MV-4-11 (cell line): ENCODE results near the gene SIDT2.

ENCODE experiments used
- DNase-seq: peaks from one replicate; lab custom pipeline; 2025; lab: John Stamatoyannopoulos, UW

The SIDT2 gene

DNA sequence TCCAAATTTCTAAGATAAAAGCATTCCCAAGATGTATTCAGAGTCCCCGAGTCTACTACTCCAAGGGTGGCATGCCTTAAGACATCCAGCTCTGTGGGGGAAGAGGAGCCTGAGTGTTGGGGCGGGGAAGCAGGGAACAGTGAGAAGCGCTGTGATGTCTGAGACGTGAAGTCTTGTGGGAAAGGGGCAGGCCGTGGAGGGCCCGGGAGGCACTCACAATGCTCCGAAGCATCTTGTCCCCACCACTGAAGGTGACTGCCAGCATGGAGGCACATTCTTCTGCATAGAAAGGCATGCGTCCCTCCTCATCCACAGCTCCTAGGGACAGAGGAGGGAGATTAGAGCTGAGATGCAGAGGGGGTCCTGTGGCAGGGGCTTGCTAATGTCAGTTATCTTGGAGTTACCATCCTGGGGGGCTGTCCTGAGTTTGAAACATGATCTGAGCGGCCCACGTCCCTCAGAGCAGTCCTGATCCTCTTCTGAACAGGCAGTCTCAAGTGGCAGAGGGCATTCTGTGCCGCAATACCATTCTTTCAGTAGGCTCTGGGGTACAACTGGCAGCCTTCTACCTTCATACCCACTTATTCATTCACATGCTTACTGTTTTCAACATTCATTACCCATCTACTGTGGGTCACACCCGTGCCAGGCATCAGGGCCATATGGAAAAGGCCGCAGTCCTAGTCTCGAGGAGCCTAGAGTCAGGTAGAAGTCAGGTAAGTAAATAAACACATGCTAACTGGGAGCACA, 44.6 kb downstream of the SIDT2 start:
- DNase-seq, result no peak

DNA sequence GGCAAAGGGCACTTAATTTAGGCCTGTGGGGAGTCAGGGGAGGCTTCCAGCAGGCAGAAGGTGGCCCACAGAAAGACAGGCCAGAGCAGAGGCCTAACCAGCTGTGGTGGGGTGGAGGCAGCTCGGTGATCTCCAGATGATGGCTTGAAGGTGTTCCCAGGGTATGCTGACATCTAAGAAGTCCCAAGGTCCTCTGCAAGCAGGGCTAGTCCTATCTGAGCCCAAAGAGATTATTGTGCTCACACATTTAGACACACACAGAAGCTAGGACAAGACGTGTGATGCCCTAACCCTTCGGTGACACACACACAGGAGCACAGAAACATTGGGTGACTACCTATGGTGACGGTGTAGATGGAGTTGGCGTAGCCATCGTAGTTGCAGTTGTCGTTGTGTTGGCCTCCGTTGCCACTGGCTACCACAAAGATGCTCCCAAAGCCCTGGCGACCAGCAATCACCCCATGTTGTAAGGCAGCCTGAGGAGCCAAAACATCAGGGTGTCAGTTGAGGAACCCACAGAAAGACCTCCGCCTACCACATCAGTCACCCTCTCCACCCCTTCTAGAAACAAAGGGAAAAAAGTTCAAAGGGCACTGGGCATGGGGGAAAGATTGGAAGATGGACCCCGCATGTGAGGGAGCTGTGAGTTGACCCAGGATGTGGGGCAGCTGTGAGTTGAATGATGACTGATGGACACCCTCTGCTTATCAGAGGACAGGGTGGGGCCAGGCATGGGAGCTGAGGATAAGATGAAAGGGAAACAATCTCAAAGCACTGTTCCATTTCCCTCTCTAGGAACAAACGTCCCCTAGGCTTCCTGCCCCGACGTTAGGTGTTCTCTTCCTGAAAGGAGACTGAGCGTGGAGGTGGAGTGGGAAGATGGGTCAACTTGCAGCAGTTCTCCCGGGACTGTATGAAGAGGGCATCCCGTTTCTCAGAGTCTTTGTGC, 45.5 kb downstream of the SIDT2 start:
- DNase-seq, result no peak

DNA sequence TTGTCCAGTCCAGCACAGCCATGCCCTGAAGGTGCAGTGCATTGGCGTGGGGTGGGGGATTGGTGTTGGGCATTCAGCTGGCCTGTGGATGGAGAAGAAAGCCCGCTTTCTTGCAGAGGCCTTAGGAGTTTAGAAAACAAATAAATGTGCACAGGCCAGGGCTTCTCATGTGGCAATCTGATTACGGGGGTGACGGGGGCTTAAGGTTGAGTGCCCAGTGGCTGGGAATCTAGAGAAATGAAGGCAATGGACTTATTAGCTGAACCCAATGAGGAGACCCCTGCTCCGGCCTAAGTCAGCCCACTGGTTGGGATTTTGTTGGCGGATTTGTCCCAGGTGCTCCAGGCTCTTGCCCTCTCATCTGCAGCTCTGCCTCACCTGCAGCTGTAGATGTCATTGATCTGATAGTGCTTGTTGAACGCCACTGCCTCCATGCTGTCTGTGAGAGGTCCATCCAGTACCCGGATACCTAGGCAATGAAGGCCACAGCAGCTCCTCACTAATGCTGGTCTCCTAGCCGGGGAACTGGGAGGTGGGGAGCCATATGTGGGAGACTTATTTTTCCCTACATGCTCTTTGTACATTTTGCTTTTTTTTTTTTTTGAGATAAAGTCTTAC, 47.1 kb downstream of the SIDT2 start:
- DNase-seq, result no peak

DNA sequence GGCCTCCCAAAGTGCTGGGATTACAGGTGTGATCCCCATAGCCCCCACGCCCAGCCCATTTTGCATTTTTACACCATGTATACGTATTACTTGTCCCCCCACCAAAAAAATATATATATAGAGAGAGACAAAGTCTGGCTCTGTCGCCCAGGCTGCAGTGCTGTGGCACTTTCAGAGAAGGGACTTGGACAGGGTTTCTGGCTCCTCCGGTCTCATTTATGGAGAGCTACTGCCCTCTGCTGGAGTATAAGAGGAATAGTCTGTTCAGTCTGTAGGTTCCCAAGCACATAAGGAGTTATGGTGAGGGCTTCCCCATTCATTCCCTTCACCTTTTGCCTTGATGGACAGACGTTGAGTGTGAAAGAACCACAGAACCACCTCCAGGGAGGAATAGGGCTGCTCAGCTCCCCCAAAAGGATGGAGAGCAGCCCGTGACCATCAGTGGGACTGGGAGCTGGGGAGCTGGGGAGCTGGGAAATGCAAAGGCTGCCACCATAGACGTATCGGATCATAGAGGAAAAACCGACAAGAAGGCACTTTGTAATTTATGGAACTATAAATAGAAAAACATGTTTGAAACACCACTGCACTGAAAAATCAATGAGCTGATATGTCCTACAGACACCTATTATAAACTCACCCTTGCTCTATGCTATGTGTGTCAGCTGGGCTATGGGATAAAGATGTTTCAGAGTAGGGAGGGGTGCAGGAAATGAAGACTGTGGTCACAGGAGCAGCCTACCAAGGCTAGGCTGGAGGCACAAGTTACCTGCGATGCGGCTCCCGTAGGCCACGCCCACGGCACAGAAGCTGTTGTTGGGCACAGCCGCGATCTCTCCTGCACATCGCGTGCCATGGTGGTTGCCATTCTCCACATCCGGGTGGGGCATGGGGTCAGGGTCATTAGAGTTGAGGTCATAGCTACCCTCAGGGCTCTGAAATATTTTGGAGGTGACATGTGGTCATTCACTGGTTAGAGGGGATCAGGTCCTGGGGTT, 48.1 kb downstream of the SIDT2 start:
- peak; percentile 77 for DNase-seq

DNA sequence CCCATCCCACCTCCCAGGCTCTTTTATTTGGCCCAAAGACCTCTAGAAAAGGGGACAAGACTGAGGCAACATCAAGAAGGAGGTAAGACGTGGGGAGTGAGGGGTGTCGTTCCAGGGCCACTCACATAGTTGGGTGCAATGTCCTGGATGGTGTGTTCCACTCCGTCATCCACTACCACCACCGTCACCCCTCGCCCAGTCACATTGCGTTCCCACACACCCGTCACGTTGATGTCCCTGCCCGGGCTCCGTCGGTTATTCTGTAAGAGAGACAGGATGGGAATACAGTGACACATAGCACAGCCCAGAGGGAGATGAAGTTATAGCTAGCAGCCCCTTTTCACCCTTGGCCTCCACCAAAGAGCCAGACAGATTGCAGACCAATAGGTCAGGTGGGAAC, 49.5 kb downstream of the SIDT2 start:
- DNase-seq, result no peak

DNA sequence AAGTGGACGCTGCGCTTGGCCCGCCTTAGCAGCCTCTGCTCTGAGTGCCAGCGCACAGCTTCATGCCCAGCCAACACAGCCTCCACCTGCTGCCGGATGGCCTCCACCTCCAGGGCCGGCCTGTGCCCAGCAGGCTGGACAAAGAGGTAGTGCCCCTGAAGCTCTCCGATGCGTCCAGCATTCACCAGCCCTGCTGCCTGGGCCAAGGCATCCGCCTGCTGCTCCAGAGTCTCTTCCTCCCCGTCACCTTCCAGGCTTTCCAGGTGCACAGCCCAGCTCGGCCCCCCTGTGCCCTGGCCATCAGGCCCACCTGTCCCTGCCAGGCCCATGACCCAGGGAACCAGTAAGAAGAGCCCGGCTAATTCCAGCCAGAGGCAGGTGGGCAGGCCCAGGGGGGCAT, 50.9 kb downstream of the SIDT2 start:
- no peak for DNase-seq

DNA sequence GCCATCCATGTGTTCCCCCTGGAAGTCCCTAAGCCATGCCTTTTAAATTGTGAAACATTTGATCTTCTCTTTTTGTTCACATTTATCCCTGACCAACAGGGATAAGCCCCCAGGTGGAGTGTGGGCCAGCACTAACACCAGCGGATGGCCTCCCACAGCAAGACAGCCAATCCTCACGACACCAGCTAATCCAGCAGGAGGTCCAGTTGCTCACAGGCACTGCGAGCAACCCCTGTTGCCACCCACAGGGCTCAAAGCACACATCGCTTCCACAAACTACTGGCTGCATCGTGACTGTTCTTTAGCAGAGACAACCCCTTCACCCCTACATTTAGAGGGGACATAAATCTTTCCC, 51.4 kb downstream of the SIDT2 start:
- no peak for DNase-seq

DNA sequence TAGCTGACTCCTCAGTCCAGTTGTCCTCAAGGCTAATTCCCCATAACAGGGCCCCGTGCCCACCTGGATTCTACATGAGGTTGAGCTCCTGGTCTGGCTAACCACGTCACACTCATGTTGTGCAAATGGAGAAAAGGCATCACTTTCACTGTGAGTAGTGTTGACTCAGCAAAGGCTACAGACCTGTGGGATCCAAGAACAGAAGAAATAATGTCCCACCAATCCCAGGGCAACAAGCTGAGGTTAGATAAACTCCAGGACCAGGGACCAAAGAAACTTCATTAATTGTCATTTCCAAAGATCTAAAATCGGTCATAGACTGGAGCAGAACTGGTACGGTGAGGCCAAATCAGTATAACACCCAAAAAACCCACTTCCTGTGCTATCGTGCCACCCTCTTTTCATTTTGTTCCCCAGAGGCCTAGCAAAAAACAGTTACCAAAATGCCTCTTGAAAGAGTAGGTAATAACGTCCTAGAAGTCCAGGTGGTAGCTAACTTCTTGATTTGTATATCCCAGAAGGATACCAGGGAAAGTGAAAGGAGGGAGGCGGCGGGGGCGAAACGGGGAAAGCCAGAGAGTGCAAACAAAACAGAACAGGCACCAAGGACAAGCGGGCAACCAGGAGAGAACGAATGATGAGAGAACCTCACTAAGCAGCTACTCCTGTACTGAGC, 51.9 kb downstream of the SIDT2 start:
- peak; percentile 4 for DNase-seq

DNA sequence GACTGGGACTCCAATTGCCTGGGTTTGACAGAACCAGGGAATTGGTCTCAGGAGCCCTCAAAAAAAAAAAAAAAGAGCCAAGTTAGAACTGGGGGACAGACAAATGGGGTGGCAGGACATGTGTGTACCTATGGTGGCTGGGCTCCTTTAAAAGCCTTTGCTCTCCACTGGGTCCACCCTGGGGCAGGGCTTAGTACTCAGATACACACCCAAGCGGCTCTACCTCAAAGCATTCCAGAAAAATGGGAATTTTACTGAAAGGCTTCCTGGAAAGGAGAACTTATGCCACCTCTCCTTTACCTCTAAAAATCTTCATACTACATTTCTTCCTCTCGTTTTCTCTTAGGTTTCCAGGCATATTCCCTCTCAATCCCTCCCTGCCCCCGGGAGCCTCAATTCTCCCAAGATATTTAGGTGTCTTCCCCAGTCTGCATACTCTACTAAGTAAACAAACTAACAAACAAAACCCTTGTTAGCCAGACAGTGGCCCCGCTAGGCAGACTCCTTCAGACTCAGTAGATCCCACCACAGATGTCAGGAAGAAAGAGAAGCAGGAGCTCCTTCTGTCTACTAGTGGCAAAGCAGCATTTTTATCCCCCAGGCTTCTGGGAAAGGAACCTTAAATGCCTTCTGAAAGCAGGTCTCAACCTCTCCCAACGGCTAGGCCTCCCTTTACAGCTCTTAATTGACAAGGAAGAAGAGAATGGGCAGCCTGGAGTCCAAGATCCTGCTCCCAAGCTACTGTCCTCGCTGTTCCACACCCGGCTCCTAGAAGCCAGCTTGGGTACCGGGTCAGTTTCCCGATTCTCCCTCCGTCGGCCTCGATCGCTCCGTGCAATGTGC, 52.7 kb downstream of the SIDT2 start:
- DNase-seq, result no peak

DNA sequence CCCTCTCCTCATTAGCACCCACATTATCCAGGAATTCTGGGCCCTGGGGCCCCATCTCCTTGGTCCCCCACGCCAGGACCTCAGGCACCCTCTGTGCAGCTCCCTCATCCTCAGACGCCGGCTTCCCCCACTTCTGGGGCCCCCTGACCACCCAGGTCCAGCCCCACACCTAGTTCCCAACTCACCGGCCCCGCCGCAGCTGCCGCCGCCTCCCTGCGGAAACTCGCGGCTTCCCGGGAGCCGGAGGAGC, 53.2 kb downstream of the SIDT2 start, which contains the start of gene PCSK7:
PCSK7 (minus strand) TSS at position 232 of the 250 bp plus-strand sequence. CDS start 2,229 bp downstream, outside the sequence.
- DNase-seq, result no peak

DNA sequence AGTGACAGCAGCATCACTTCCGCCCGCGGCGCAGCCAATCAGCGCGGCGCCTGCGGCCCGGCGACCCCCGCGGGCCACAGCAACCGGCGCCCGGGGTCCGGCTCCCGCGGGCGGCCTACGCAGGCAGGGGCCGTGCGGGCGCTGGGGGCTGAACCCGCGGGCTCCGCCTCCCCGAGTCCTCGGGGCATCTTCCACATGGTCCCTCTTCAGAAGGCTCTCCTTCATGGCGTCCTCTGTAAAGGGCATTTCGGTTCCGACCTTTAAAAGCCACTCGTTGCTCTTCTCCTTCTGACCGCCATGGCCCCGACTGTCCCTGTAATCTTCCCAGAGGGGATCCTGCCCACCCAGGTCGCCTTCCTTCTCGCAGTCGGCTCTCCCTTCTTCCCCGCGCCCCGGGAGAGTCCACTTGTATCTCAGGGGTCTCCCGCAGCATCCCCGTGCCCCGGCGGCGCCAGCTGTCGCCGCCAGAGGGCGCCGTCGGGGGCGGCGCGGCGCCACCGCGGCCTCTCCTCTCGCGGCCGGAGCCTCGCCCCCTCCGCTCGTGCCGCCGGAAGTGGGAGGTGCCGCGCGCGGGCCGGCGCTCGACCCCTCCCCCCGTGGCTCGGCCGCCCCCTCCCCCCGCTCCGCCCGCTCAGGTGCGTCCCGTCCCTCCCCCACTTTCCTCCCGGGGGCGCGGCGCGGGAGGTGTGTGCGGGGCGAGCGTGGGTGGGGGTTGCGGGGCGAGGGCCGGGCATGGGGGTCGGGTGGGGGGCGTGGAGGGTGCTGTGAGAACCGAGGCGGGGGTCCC, 53.7 kb downstream of the SIDT2 start, which contains the start of gene RNF214:
RNF214 (plus strand) TSS at position 580 of the 787 bp plus-strand sequence. CDS start 1,602 bp downstream, outside the sequence.
- peak; percentile 65 for DNase-seq

DNA sequence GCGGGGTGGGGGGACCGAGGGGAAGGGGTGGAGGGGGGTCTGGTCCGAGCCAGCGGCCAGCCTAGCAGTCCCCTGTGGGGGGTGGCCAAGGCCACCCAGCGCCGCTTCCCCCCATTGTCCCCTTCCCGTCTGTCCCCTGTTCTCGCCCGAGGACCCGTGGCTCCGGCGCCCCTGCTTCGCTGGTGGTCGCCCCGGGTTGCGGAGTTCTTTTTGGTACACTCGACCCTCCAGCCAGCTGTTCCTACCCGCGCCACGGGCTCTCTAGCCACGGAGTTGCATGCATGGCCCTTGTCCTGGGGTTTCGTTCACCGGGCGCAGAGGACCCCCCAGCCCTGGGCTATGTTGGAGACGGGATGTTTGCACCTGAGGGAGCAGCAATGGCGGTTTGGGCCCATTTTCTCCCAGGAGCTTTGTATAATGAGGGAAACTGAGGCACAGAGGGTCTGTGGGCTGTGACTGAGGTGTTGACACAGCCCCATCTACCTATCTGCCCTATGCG, 54.4 kb downstream of the SIDT2 start:
- no peak for DNase-seq

DNA sequence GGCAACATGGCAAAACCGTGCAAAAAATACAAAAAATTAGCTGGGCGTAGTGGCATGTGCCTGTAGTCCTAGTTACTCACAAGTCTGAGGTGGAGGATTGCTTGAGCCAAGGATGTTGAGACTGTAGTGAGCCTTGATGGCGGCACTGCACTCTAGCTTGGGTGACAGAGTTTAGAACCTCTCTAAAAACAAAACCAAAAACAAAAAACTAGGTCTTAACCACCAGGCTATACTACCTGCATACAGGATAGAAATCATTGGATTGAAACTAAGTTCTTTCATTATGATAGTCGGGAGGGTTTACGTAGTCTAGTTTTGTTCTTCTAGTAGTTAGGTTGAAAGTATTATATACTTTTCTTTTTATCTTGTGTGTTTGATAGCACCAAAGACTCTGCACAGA, 59.7 kb downstream of the SIDT2 start:
- no peak for DNase-seq

DNA sequence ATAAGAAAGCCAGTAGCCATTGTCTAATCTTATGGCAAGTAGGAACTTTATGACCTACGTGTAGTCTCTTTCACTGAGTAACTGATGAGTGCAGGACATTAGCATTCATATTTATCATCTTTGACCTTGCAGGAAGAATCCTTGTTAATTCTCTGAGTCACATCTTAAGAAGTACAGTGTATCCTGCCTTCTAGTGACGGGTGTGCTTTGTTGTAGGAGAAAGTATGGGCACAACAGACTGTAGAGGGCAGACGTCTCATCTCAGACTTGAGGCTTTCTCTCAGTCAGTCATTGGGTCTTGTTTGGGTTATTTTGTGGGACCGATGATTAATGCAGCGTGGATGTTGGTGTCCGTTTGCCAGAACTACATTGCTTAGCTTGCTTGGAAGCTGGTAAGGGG, 60.8 kb downstream of the SIDT2 start:
- DNase-seq, result no peak
